AG04449 (cell line): Measurements from ENCODE around the gene CNTN5.

Experiments
- CTCF ChIA-PET: fragments of 350-600 bp; formaldehyde crosslinking; extraction: SDS; loops from one replicate; lab custom pipeline; 2021; ENCODE audit warnings: antibody characterized with exemption; lab: Yijun Ruan, JAX
- POLR2A ChIA-PET: fragments of 400-600, 350-600 bp; formaldehyde crosslinking; extraction: SDS; loops from one replicate; lab custom pipeline; 2020; ENCODE audit warnings: antibody characterized with exemption, inconsistent platforms; lab: Yijun Ruan, JAX
- DNase-seq: peaks from one replicate; pipeline ENCODE4 v3.0.0-alpha.2; 2010; ENCODE audit warnings: low read depth, low spot score
- H3K4me3 ChIP-seq: 2 replicates; pipeline ENCODE4 v1.5.1; 2011; ENCODE audit warnings: low read depth, mild to moderate bottlenecking, control low read depth, low read length
- TF ChIP-seq, protein P1 (sequence below): IDR thresholded peaks from one replicate; pipeline ENCODE4 v1.5.1; 2011; ENCODE audit warnings: mild to moderate bottlenecking, moderate library complexity, low read length, control low read depth, inconsistent platforms; ENCODE audit not compliant: insufficient read depth; ENCODE audit errors: missing control alignments

Gene CNTN5

DNA sequence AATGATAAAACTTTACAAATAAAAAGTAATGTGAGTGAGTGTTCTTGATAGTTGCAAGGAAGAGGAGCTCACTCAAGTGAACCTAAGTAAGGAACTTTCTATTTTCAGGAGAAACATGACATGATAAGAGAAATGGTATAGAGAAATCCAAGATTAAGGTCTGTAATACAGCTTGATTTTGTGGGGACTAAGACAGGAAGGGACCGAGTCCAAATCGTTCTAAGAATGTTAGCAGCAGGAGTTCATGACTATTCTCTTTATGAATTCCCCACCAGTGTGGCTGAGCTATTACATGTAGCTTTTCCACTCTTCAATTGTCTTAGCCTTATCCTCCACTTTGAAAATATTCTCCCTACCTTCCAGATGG, 967.7 kb downstream of the CNTN5 start:
- POLR2A ChIA-PET: no interaction called here
- H3K4me3 ChIP-seq: no peak overlapping the region
- DNase-seq: no peak
- TF ChIP-seq, protein P1, sequence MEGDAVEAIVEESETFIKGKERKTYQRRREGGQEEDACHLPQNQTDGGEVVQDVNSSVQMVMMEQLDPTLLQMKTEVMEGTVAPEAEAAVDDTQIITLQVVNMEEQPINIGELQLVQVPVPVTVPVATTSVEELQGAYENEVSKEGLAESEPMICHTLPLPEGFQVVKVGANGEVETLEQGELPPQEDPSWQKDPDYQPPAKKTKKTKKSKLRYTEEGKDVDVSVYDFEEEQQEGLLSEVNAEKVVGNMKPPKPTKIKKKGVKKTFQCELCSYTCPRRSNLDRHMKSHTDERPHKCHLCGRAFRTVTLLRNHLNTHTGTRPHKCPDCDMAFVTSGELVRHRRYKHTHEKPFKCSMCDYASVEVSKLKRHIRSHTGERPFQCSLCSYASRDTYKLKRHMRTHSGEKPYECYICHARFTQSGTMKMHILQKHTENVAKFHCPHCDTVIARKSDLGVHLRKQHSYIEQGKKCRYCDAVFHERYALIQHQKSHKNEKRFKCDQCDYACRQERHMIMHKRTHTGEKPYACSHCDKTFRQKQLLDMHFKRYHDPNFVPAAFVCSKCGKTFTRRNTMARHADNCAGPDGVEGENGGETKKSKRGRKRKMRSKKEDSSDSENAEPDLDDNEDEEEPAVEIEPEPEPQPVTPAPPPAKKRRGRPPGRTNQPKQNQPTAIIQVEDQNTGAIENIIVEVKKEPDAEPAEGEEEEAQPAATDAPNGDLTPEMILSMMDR: no peak
- CTCF ChIA-PET: no interaction called here

DNA sequence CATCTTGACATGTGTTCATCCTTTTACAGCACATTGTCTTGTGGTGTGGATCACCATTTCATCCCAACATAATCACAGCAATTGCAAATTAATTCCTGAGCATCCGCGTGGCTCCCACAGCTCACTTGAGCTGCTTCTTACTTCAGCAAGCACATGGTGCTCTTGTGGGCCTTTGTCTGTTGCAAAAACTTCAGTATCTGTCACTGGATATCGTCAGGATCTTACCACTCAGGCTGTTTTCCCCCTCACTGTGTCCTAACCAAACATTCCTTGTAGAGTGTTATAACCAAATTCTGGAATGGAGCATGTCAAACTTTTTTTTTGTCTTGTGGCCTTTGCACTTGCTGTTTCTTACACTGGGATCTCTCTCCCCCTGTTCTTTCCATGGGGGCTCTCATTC, 983.2 kb downstream of the CNTN5 start:
- TF ChIP-seq, protein P1: no peak
- CTCF ChIA-PET: no interaction called here
- no peak overlapping the region for H3K4me3 ChIP-seq
- no peak for DNase-seq
- POLR2A ChIA-PET: no interaction called here

DNA sequence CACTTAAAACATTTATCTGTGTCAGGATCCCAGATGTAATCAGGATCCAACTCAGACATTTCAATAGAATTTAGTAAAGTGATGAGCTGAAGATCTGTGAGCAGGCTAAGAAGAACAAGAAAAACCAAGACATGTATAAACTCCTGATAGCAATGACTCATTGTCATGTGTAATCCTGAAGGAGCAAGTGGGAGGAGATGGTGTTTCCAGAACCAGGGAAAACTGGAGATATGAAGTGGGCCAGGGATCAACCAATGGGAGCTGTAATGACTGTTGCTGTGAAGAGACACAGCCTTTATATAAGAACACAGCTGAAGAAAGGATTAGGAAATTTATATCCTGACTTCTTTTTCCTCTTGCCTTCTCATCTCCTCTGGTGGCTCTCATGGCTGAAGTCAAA, 983.8 kb downstream of the CNTN5 start:
- H3K4me3 ChIP-seq: no peak overlapping the region
- TF ChIP-seq, protein P1: no peak
- ChIA-PET POLR2A (no interaction called here), CTCF (no interaction called here)
- no peak for DNase-seq

DNA sequence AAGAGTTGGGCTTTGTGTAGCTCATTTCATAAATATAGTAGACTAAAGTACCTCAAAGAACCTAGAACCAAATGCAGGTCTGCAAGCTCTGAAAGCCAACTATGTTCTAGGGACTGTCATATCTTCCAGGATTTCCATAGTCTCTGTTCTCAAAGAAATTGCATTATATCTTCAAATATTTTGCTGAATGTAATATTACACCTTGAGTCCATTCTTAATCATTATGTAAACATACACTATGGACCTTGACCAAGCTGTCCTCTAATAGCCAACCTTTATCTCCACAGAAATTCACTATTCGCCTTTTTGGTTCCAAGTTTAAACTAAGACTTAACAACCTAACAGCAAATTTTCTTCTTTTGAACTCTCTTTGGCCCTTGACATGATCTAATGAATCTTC, 987.7 kb downstream of the CNTN5 start:
- no peak for DNase-seq
- POLR2A ChIA-PET: no interaction called here
- CTCF ChIA-PET: no interaction called here

DNA sequence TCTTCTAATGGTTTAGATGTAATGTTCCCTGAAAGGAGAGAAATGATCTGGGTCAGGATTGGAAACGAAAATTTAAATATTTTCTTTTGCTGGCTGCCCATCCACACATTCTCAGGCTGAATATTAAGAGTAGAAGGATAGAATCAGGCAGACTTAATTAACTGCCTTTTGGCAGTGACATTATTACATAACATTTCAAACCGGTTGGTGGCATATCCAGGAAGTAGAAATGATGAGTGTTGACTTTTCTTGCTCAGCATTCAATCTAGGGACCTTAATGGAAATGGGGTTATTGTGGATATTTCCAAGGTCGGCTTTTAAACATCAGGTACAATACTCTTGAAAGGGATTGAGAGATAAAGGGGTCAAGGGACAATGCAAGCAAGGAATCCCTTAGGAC, 989.0 kb downstream of the CNTN5 start:
- no peak for DNase-seq
- ChIA-PET CTCF (no interaction called here), POLR2A (no interaction called here)
- TF ChIP-seq, protein P1: no peak
- no peak overlapping the region for H3K4me3 ChIP-seq

More for the DNA sequence above, 987.7 kb downstream of the CNTN5 start:
- TF ChIP-seq, protein P1: no peak
- H3K4me3 ChIP-seq: no peak overlapping the region

DNA sequence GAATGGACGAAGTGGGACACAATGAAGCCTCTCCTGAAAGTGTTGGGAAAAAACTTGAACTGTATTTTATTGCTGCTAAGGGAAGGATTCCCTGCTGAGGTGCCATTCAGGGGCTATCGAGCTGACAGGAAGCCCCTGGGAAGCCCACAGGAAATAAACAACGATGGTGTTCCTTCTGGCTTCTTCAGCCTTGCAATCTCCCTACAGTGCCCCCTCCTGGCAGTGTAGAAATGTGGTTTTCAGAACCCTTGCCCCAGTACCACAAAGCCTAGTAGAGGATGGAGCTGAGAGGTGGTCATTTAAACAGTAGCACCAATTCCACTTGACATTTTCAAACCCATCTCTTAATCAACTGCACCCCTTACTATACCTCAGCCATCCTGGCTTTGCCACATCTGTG, 989.6 kb downstream of the CNTN5 start:
- TF ChIP-seq, protein P1: no peak
- ChIA-PET CTCF (no interaction called here), POLR2A (no interaction called here)
- no peak overlapping the region for H3K4me3 ChIP-seq
- no peak for DNase-seq

DNA sequence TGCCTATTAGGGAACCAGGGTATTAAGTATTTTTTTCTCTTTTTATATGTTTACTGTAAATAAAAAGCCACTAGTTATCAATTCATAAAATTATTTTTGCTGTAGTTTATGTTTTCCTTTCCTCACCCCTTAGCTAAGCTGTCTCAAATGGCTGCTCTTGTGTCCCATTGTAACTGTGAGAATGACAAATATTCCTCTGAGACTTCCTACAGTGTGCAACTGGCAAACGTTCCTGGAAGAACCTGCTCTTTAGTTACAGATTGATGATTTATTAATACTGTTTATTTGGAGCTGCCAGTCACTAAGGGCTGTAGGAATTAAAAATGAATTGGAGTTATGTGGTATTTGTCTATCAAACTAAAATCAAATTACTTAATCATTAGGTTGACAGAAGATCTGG, 990.9 kb downstream of the CNTN5 start:
- TF ChIP-seq, protein P1: no peak
- no peak overlapping the region for H3K4me3 ChIP-seq
- no peak for DNase-seq
- ChIA-PET CTCF (no interaction called here), POLR2A (no interaction called here)
